Cardiac fibroblast (primary cell): Measurements from ENCODE around the gene DAAM1.

ENCODE experiments used
- DNase-seq, 2 donors: peaks; one replicate each; pipeline versions ENCODE4 v3.0.0 to v3.0.0-alpha.2; 2010; ENCODE audit warnings: low read depth in 2 of 2
- H3K4me3 ChIP-seq, 2 donors: replicated peaks in 1 of 2; 1 replicate in 1 of 2; 2 replicates in 1 of 2; pipeline ENCODE4 v1.5.1; 2011; ENCODE audit warnings: low read depth in 2 of 2, low read length in 2 of 2, mild to moderate bottlenecking in 2 of 2, moderate library complexity in 1 of 2
- TF ChIP-seq, protein P1 (sequence below): IDR thresholded peaks from one replicate; pipeline ENCODE4 v1.5.1; 2011; ENCODE audit warnings: low read depth, mild to moderate bottlenecking, low read length, inconsistent platforms

DAAM1 gene

DNA sequence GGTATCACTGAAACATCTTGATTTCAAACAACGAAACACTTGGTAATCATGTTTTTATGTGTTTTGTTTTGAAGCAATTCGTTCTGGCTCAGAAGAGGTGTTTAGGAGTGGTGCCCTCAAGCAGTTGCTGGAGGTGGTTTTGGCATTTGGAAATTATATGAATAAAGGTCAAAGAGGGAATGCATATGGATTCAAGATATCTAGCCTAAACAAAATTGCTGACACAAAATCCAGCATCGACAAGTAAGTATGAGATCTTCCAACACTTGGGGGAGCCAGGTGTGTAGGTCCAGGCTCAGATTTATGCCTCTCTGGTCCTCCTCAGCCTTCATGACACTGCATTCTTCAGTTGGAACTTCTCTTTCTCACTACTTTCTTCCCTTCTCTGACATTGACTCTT lies 166.6 kb downstream of the DAAM1 start:
- TF ChIP-seq, protein P1, sequence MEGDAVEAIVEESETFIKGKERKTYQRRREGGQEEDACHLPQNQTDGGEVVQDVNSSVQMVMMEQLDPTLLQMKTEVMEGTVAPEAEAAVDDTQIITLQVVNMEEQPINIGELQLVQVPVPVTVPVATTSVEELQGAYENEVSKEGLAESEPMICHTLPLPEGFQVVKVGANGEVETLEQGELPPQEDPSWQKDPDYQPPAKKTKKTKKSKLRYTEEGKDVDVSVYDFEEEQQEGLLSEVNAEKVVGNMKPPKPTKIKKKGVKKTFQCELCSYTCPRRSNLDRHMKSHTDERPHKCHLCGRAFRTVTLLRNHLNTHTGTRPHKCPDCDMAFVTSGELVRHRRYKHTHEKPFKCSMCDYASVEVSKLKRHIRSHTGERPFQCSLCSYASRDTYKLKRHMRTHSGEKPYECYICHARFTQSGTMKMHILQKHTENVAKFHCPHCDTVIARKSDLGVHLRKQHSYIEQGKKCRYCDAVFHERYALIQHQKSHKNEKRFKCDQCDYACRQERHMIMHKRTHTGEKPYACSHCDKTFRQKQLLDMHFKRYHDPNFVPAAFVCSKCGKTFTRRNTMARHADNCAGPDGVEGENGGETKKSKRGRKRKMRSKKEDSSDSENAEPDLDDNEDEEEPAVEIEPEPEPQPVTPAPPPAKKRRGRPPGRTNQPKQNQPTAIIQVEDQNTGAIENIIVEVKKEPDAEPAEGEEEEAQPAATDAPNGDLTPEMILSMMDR = no peak
- no peak overlapping the region for H3K4me3 ChIP-seq
- DNase-seq = no peak

DNA sequence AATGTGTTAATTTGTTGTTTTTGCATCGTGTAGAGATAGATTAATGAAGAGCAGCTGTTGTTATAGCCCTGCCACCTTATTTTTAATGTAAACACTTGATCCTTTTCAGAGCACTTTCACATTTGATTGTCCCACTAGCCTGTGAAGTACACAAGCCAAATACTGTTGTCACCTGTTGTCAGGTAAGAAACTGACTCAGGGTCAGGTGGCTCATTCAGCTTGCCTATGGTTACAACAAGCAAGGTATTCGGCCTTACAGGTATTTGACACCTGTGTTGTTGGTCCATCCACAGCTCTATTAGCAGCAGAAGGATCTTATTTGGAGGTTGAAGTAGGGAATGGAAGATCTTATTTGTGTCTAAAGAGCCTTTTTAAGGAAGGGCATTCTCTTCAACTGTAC lies 167.8 kb downstream of the DAAM1 start:
- no peak for DNase-seq
- no peak overlapping the region for H3K4me3 ChIP-seq
- TF ChIP-seq, protein P1 = no peak

DNA sequence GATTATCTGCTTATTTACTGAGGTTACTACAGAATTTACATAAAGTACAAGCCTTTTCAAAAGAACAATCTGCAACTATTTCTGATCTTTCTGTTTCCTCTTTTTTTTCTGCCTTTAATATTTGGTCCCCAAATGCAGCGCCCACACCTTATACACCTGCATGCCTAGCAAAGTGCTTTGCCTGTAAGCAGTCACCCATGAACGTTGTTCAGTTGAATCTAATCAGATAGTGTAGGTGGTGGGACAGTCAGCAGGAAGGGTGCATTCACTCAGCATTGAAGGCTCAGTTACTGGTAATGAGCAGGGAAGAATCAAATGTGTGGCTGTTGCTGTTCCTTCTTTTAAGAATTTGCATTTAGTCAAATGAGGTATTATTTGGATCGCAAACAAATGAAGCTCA lies 168.3 kb downstream of the DAAM1 start:
- DNase-seq = no peak
- TF ChIP-seq, protein P1 = no peak
- no peak overlapping the region for H3K4me3 ChIP-seq

DNA sequence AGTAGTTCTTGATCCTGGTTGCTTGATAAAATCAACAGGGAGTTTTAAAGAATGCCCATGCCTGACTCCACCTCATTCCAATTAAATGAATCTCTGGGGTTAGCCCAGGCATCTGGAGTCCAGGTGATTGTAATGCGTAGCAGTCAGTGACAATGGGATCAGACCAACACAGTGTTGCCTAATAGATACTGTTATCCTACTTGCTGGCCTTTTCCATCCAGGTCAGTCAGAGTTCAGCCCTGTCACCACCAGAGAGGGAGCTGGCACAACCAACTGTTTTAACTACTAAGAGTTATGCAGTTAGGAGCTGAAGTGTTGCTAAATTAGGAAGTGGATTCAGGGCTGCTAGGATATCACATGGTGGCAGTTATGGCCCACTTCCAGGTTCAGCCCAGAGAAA lies 169.6 kb downstream of the DAAM1 start:
- peak; percentile 87 to 95 for DNase-seq
- TF ChIP-seq, protein P1 = no peak
- H3K4me3 ChIP-seq = no peak overlapping the region

DNA sequence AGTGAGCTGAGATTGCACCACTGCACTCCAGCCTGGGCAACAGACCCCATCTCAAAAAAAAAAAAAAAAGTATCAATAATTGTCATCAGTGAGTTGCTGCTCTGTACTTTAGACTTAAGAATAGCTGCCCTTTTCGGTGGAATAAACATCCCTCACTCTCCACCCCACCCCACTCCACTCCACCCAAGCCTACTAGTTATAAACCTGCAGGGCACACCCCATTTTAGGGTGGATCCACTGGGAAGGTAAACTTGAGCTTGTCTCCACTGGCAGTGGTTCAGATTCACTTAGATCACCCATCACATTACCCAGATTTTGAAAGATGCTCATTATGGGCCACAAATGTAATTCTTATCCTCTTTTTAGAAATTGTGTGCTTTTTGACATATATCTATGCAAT lies 170.3 kb downstream of the DAAM1 start:
- TF ChIP-seq, protein P1 = no peak
- no peak overlapping the region for H3K4me3 ChIP-seq
- no peak for DNase-seq

DNA sequence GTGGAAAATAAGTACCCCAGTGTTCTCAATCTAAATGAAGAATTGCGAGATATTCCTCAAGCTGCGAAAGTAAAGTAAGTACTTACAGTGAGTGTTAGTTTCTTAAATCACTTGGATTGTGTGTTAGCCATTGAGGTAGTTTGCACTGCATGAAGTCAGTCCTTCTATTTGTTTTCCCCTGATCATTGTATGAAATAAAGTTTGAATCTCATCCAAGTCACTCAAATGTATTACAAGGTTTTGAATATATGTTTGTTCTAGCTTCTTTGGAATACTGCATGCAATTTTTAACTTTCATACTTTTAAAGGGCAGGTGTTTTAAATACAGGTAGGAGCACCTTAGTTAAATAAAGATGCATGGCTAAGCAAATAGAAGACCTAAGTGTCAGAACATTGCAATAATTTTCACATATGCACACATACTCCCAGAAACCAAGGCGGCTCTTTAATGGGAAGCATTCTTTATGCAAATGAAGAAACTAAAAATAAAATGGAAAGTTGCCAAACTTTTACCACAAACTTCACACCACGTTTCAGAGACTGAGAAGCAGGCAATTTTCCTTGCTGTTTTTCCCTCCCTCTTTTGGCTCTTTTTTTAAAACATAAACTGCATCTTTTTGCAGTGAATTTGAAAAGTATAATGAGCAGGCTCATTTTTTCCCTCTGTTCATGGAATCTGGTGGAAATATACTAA lies 171.1 kb downstream of the DAAM1 start:
- no peak overlapping the region for H3K4me3 ChIP-seq
- DNase-seq = peak in 1 of 2 donors; percentile 49
- TF ChIP-seq, protein P1 = no peak

DNA sequence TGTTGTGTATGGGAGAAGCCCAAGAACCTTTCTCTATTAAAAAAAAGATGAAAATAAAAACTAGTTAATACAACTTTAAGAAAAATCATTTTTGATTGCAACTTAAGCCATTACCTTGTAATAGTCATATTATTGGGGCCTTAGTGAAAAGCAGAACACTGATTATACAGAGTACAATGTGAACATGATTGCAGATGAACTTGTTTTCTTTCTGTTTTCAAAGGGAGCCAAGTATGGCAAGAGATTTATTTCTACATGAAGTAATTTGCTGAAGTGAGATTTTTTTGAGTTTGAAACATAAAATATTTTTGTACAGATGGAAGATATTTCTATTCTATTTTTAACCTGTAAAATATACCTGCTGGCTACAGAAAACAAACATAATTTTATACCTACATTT lies 171.8 kb downstream of the DAAM1 start:
- no peak overlapping the region for H3K4me3 ChIP-seq
- DNase-seq = no peak
- TF ChIP-seq, protein P1 = no peak
